ENCODE results near the gene ARVCF.

DNA sequence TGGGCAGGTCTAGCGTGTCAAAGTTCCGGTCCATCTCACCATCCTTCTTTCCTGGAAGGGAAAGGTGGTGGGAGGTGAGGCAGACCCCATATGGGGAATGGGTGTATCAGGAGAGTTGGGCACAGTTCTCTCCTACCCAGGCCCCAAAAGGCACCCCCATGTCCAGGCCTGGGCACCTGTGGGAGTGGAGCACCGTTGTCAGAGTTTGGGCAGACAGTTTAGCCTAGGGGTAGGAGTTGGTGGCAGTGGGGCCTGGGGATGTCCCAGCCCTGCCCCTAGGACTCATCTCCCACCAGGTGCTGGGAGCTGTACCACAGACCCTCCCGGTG lies 41.0 kb downstream of the ARVCF start:
- TF ChIP-seq, protein P1, sequence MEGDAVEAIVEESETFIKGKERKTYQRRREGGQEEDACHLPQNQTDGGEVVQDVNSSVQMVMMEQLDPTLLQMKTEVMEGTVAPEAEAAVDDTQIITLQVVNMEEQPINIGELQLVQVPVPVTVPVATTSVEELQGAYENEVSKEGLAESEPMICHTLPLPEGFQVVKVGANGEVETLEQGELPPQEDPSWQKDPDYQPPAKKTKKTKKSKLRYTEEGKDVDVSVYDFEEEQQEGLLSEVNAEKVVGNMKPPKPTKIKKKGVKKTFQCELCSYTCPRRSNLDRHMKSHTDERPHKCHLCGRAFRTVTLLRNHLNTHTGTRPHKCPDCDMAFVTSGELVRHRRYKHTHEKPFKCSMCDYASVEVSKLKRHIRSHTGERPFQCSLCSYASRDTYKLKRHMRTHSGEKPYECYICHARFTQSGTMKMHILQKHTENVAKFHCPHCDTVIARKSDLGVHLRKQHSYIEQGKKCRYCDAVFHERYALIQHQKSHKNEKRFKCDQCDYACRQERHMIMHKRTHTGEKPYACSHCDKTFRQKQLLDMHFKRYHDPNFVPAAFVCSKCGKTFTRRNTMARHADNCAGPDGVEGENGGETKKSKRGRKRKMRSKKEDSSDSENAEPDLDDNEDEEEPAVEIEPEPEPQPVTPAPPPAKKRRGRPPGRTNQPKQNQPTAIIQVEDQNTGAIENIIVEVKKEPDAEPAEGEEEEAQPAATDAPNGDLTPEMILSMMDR (IDR thresholded peaks at IDR 0.05; ENCODE audit: poor library complexity, severe bottlenecking): no peak
- TF ChIP-seq EZH2 (IDR thresholded peaks at IDR 0.05; ENCODE audit: borderline replicate concordance, insufficient read depth, low read length, poor library complexity, severe bottlenecking) (no peak), TAF1 (IDR thresholded peaks at IDR 0.05; ENCODE audit: low read depth) (no peak), EP300 (conservative IDR thresholded peaks at IDR 0.05; ENCODE audit: poor library complexity, severe bottlenecking) (no peak), POLR2AphosphoS5 (IDR thresholded peaks at IDR 0.05) (no peak), SMC3 (conservative IDR thresholded peaks at IDR 0.05; ENCODE audit: poor library complexity) (no peak)
- TF ChIP-seq, protein P2, sequence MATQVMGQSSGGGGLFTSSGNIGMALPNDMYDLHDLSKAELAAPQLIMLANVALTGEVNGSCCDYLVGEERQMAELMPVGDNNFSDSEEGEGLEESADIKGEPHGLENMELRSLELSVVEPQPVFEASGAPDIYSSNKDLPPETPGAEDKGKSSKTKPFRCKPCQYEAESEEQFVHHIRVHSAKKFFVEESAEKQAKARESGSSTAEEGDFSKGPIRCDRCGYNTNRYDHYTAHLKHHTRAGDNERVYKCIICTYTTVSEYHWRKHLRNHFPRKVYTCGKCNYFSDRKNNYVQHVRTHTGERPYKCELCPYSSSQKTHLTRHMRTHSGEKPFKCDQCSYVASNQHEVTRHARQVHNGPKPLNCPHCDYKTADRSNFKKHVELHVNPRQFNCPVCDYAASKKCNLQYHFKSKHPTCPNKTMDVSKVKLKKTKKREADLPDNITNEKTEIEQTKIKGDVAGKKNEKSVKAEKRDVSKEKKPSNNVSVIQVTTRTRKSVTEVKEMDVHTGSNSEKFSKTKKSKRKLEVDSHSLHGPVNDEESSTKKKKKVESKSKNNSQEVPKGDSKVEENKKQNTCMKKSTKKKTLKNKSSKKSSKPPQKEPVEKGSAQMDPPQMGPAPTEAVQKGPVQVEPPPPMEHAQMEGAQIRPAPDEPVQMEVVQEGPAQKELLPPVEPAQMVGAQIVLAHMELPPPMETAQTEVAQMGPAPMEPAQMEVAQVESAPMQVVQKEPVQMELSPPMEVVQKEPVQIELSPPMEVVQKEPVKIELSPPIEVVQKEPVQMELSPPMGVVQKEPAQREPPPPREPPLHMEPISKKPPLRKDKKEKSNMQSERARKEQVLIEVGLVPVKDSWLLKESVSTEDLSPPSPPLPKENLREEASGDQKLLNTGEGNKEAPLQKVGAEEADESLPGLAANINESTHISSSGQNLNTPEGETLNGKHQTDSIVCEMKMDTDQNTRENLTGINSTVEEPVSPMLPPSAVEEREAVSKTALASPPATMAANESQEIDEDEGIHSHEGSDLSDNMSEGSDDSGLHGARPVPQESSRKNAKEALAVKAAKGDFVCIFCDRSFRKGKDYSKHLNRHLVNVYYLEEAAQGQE (IDR thresholded peaks at IDR 0.05; ENCODE audit: borderline replicate concordance): no peak

All from neural cell (in vitro differentiated cells).